Measurements from ENCODE around the gene SFN. TPM values are rescaled to one million over a fixed set of nuclear protein-coding genes. Genes with fewer than 3 reads are reported as not detected.

The SFN gene
- 100 to 1,000 TPM; 130 to 192 TPM for total RNA-seq
- 1 to 10 TPM in 1 of 6 donors, under 1 TPM in 5; 0.49 to 1.0 (median 0.64) TPM for polyA plus RNA-seq (ENCODE audit: insufficient read length in 6 of 6)
- long read RNA-seq, donor 1, partial matches to known transcripts: 0 of 1 reads
- long read RNA-seq, donor 1, other reads (novel, unspliced or antisense): 0 of 1 reads
- long read RNA-seq, donor 2, partial matches to known transcripts: 0 of 1 reads
- long read RNA-seq, donor 2, other reads (novel, unspliced or antisense): 0 of 1 reads
- long read RNA-seq, donor 3: 0 reads
- long read RNA-seq, donor 4, transcript SFN-201 (1 exons, 1,320 nt): major isoform, 18 of 18 reads
- long read RNA-seq, donor 4, partial matches to known transcripts: 0 of 18 reads
- long read RNA-seq, donor 4, other reads (novel, unspliced or antisense): 0 of 18 reads
- long read RNA-seq, donor 5: 0 reads
- long read RNA-seq, donor 6, partial matches to known transcripts: 0 of 1 reads
- long read RNA-seq, donor 6, other reads (novel, unspliced or antisense): 0 of 1 reads
- long read RNA-seq, donor 7: 0 reads
- long read RNA-seq, donor 8: 0 reads
- long read RNA-seq, donor 9: 0 reads
- long read RNA-seq, donor 10, transcript SFN-201 (1 exons, 1,320 nt): major isoform, 30 of 30 reads
- long read RNA-seq, donor 10, partial matches to known transcripts: 0 of 30 reads
- long read RNA-seq, donor 10, other reads (novel, unspliced or antisense): 0 of 30 reads
- long read RNA-seq, donor 11: 0 reads
- long read RNA-seq, donor 12, partial matches to known transcripts: 0 of 1 reads
- long read RNA-seq, donor 12, other reads (novel, unspliced or antisense): 0 of 1 reads

DNA sequence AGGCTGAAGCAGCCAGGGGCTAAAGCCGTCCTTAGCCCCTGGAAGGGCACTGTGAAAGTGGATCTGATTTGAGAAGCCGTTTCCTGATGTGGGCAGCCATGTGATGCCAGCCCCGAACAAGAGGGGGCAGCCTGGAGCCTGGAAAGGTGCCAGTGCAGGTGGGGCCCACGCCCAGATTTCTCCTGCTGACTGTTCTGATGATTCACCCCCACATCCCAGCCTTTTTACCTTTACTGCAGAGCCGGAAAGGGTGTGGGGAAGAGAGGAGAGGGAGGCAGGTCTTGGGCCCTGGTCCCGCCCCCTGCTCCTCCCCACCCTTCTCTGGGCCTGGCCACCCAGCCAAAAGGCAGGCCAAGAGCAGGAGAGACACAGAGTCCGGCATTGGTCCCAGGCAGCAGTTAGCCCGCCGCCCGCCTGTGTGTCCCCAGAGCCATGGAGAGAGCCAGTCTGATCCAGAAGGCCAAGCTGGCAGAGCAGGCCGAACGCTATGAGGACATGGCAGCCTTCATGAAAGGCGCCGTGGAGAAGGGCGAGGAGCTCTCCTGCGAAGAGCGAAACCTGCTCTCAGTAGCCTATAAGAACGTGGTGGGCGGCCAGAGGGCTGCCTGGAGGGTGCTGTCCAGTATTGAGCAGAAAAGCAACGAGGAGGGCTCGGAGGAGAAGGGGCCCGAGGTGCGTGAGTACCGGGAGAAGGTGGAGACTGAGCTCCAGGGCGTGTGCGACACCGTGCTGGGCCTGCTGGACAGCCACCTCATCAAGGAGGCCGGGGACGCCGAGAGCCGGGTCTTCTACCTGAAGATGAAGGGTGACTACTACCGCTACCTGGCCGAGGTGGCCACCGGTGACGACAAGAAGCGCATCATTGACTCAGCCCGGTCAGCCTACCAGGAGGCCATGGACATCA lies at the start of gene SFN:
Gene SFN, plus strand, starts transcription at position 369 of the 904 bp plus-strand sequence. Its CDS starts 64 bp downstream, at position 433.
- H3K36me3 ChIP-seq: peaks cover 0 to 4% of the 10 kb centered on the region in 2 donors
- peaks cover 0 to 32% of the 10 kb centered on the region in 2 donors for H3K4me1 ChIP-seq
- no peaks in the 10 kb centered on the region for H3K27me3 ChIP-seq
- peak in 3 of 4 donors; percentile 5 to 90 (median 79) for DNase-seq
- ATAC-seq: peak; percentile 65
- peak within 1 kb of the TSS; percentile 59 to 65 for H3K4me3 ChIP-seq
- TF ChIP-seq, protein P1, sequence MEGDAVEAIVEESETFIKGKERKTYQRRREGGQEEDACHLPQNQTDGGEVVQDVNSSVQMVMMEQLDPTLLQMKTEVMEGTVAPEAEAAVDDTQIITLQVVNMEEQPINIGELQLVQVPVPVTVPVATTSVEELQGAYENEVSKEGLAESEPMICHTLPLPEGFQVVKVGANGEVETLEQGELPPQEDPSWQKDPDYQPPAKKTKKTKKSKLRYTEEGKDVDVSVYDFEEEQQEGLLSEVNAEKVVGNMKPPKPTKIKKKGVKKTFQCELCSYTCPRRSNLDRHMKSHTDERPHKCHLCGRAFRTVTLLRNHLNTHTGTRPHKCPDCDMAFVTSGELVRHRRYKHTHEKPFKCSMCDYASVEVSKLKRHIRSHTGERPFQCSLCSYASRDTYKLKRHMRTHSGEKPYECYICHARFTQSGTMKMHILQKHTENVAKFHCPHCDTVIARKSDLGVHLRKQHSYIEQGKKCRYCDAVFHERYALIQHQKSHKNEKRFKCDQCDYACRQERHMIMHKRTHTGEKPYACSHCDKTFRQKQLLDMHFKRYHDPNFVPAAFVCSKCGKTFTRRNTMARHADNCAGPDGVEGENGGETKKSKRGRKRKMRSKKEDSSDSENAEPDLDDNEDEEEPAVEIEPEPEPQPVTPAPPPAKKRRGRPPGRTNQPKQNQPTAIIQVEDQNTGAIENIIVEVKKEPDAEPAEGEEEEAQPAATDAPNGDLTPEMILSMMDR (IDR thresholded peaks at IDR 0.05): peak in 1 of 2 donors; percentile 40
- peak within 1 kb of the TSS; percentile 92 to 95 for H3K27ac ChIP-seq
- H3K9me3 ChIP-seq: no peaks in the 10 kb centered on the region
- intact Hi-C loops (cut with DNase I): no loop called here

DNA sequence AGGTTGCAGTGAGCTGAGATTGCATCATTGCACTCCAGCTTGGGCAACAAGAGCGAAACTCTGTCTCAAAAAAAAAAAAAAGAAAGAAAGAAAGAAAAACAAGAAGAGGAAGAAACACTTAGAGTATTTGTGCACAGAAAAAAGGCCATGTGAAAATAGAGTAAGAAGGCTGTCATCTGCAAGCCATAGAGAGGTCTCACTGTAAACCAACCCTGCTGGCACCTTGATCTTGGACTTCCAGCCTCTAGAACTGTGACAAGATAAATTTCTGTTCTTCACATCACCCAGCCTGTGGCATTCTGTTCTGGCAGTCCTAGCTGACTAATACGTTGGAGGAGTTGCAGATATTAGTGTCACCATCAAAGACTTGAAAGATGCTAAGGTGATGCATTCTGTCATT lies 48.6 kb upstream of the SFN start:
- peaks cover 0 to 30% of the 10 kb centered on the region in 2 donors for H3K4me1 ChIP-seq
- H3K4me3 ChIP-seq: no peak overlapping the region
- H3K27me3 ChIP-seq: no peaks in the 10 kb centered on the region
- DNase-seq: no peak
- peak overlapping the region in 1 of 2 donors; percentile 49 for H3K27ac ChIP-seq
- no peak for ATAC-seq
- H3K9me3 ChIP-seq: no peaks in the 10 kb centered on the region
- H3K36me3 ChIP-seq: no peaks in the 10 kb centered on the region
- TF ChIP-seq, protein P1 (IDR thresholded peaks at IDR 0.05): no peak
- intact Hi-C loops (cut with DNase I): no loop called here

DNA sequence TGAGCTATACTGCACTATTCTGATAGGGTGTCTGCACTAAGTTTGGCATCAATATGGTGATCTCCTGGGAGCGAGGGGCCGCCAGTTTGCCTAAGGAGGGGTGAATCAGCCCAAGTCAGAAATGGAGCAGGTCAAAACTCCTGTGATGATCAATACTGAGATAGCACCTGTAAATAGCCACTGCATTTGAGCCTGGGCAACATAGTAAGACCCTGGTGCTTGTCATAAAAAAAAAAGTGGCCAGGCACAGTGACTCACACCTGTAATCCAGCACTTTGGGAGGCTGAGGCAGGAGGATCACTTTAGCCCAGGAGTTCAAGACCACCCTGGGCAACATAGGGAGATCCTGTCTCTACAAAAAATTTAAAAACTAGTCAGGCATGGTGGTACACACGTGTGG lies 48.1 kb upstream of the SFN start:
- peak overlapping the region in 1 of 2 donors; percentile 49 for H3K27ac ChIP-seq
- peaks cover 0 to 28% of the 10 kb centered on the region in 2 donors for H3K4me1 ChIP-seq
- no peaks in the 10 kb centered on the region for H3K36me3 ChIP-seq
- DNase-seq (no peak), ATAC-seq (no peak)
- intact Hi-C loops (cut with DNase I): no loop called here
- H3K27me3 ChIP-seq: no peaks in the 10 kb centered on the region
- no peaks in the 10 kb centered on the region for H3K9me3 ChIP-seq
- no peak overlapping the region for H3K4me3 ChIP-seq
- TF ChIP-seq, protein P1 (IDR thresholded peaks at IDR 0.05): no peak

DNA sequence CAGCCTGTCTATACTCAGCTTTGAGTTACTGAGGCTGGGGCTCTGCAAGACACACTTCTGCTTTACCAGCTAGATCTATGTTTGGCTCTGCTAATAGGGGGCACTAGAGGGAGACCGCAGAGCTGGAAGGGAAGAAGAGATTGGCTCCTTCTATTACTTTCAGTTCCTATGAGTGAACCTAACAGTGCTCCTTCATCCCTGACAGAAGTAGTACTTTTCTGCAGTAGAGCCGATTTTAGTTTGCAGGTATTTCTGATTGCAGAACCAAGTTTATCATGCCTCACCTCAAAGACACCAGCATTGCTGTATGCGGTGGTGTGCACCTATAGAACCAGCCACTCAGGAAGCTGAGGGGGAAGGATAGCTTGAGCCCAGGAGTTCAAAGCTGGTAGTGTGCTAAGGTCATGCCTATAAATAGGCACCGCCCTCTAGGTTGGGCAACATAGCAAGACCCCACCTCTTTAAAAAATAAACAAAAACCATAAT lies 42.1 kb upstream of the SFN start:
- ATAC-seq (peak; percentile 89), DNase-seq (no peak)
- Histone ChIP-seq H3K9me3 (no peaks in the 10 kb centered on the region), H3K4me3 (no peak overlapping the region), H3K36me3 (no peaks in the 10 kb centered on the region), H3K27me3 (no peaks in the 10 kb centered on the region), H3K27ac (peak overlapping the region in 1 of 2 donors; percentile 41), H3K4me1 (peaks cover 0 to 14% of the 10 kb centered on the region in 2 donors)
- TF ChIP-seq, protein P1 (IDR thresholded peaks at IDR 0.05): peak; percentile 16 to 17
- intact Hi-C loops (cut with DNase I): no loop called here

All from left lung (tissue), 14 donors.